Ovary (tissue), 9 donors: ENCODE measurements around the gene ZNF814. TPM values are rescaled to one million over a fixed set of nuclear protein-coding genes. Genes with fewer than 3 reads are reported as not detected.
"Not testable (repeated sequence)": the region's sequence is repeated elsewhere in the genome, so short reads cannot be mapped to it uniquely, and the experiment has no call there.

Experiments
- DNase-seq, 5 donors: peaks; one replicate each; pipeline ENCODE4 v3.0.0-alpha.2; 2019 to 2020
- H3K27ac ChIP-seq, 2 donors: fragments of 200-600 bp; one replicate each; pipeline versions ENCODE4 v1.5.1 to v1.8.0; 2019 to 2022
- H3K27me3 ChIP-seq: fragments of 200-600 bp; one replicate; pipeline ENCODE4 v1.8.0; 2022
- H3K36me3 ChIP-seq: fragments of 200-600 bp; sonication (generic); one replicate; pipeline ENCODE4 v1.5.1; 2019
- H3K4me1 ChIP-seq: one replicate; pipeline ENCODE4 v1.8.1; 2013; ENCODE audit warnings: mild to moderate bottlenecking, moderate library complexity; ENCODE audit not compliant: insufficient read depth
- H3K4me3 ChIP-seq: fragments of 200-600 bp; sonication (generic); one replicate; pipeline ENCODE4 v1.5.1; 2017
- H3K9me3 ChIP-seq, 2 donors: fragments of 200-600 bp in 1 of 2; sonication (generic) in 1 of 2; one replicate each; pipeline versions ENCODE4 v1.5.1 to v1.8.1; 2013 to 2019; ENCODE audit warnings: mild to moderate bottlenecking in 1 of 2, moderate library complexity in 1 of 2
- CTCF ChIP-seq, 3 donors: fragments of 450-650 bp in 2 of 3; fragments of 200-600 bp in 1 of 3; IDR thresholded peaks; one replicate each; pipeline versions ENCODE4 v1.5.1 to v1.8.0; 2016 to 2022; ENCODE audit warnings: antibody characterized with exemption in 3 of 3, mild to moderate bottlenecking in 1 of 3
- EP300 ChIP-seq: sonication (generic); formaldehyde crosslinking; IDR thresholded peaks from one replicate; pipeline ENCODE4 v1.6.1; 2017; ENCODE audit warnings: antibody characterized with exemption
- POLR2A ChIP-seq: fragments of 450-650 bp; IDR thresholded peaks from one replicate; pipeline ENCODE4 v1.6.1; 2017; ENCODE audit warnings: antibody characterized with exemption, mild to moderate bottlenecking, moderate library complexity
- WGBS, 3 donors: extraction: QIAGEN DNeasy Blood & Tissue Kit in 1 of 3; methylation state at CpG; one replicate each; pipeline versions ENCODE4 v1.1.5 to v1.1.7; 2013 to 2017; 5-methylcytosine and 5-hydroxymethylcytosine counted together
- intact Hi-C, 4 donors: fragments of 100-400 bp; cut with DNase I; formaldehyde crosslinking; loops; one replicate each; pipeline versions ENCODE4 v1.11.0 to v1.15.1; 2022 to 2023
- polyA plus RNA-seq, 2 donors: library from polyadenylated mRNA; stranded (reverse); fragments of 200-250 nt in 1 of 2; fragments of 350-450 nt in 1 of 2; fragmentation: Illumina TruSeq in 1 of 2; extraction: RNeasy Lipid Tissue Mini Kit (QIAGEN cat#74804) in 1 of 2; gene quantifications; one replicate each; pipeline ENCODE4 v1.2.3, GENCODE V29; 2013 to 2014
- total RNA-seq, 7 donors: library from RNA; depleted of rRNA in 2 of 7; stranded (reverse); fragments of >200 nt in 2 of 7; fragmentation: NEBNext Ultra II Directional in 3 of 7; extraction: Animal tissue kit (Norgen Biotek cat#: 25700) in 3 of 7; gene quantifications; one replicate each; pipeline versions ENCODE4 v1.1.0 to v1.2.4, GENCODE V29; 2016 to 2023
- donor health status: DM: no; HTN: no; CAD: no; lungs with moderate emphysema.
- donor health status: DM: no; HTN: no; CAD: no.
- donor health status: Bipolar disorder and iron deficiency.
- donor health status: DM: yes; HTN: yes; CAD: no.
- donor health status: DM: no; HTN: no; CAD: no.
- donor health status: DM: yes; HTN: yes; CAD: no.

The ZNF814 gene
- total and polyA plus RNA-seq, 9 donors = 4.6 to 31.6 (median 12.3) TPM

- H3K9me3 ChIP-seq = peaks cover 5 to 40% of the 10 kb centered on the region in 2 donors
- no peak for TF ChIP-seq POLR2A
- no peak for TF ChIP-seq EP300
- TF ChIP-seq CTCF (IDR thresholded peaks at IDR 0.05) = no peak
- no peak overlapping the region for H3K27ac ChIP-seq
- H3K36me3 ChIP-seq = peaks cover 2% of the 10 kb centered on the region
- no peaks in the 10 kb centered on the region for H3K4me1 ChIP-seq
- H3K27me3 ChIP-seq = no peaks in the 10 kb centered on the region
- no peak for DNase-seq
- intact Hi-C loops = no loop called here
- no peak overlapping the region for H3K4me3 ChIP-seq
These were observed 16.4 kb downstream of the ZNF814 start for GRCh38 chr19:57872450-57872849.

GRCh38 chr19:57870225-57870624, 18.6 kb downstream of the ZNF814 start:
- 95 to 97% (median 95%) methylated on average over 2 of the region's 2 CpGs for WGBS, 3 donors
- no peak for TF ChIP-seq EP300
- H3K36me3 ChIP-seq = peaks cover 2% of the 10 kb centered on the region

GRCh38 chr19:57869655-57870054, 19.2 kb downstream of the ZNF814 start:
- H3K36me3 ChIP-seq, H3K27me3 ChIP-seq, H3K4me3 ChIP-seq, intact Hi-C loops, H3K4me1 ChIP-seq, H3K27ac ChIP-seq, DNase-seq: not testable (repeated sequence)
- 96 to 97% (median 97%) methylated on average over 6 of the region's 6 CpGs for WGBS, 3 donors
- H3K9me3 ChIP-seq = peaks cover 5 to 45% of the 10 kb centered on the region in 2 donors

More at GRCh38 chr19:57870225-57870624, 18.6 kb downstream of the ZNF814 start:
- no peak overlapping the region for H3K4me3 ChIP-seq
- no peak for DNase-seq
- intact Hi-C loops = no loop called here
- no peaks in the 10 kb centered on the region for H3K27me3 ChIP-seq
- H3K9me3 ChIP-seq = peaks cover 5 to 45% of the 10 kb centered on the region in 2 donors
- no peak overlapping the region for H3K27ac ChIP-seq
- H3K4me1 ChIP-seq = no peaks in the 10 kb centered on the region

- TF ChIP-seq CTCF (IDR thresholded peaks at IDR 0.05) = no peak
- no peak for TF ChIP-seq POLR2A
- no peak for TF ChIP-seq EP300
- no peaks in the 10 kb centered on the region for H3K27me3 ChIP-seq
- H3K4me3 ChIP-seq = no peak overlapping the region
- H3K36me3 ChIP-seq = peaks cover 2% of the 10 kb centered on the region
- H3K4me1 ChIP-seq = no peaks in the 10 kb centered on the region
- intact Hi-C loops = no loop called here
- 94 to 98% (median 97%) methylated on average over 7 of the region's 7 CpGs for WGBS, 3 donors
- no peak overlapping the region for H3K27ac ChIP-seq
- DNase-seq = no peak
- H3K9me3 ChIP-seq = peaks cover 0 to 48% of the 10 kb centered on the region in 2 donors
These were observed 20.9 kb downstream of the ZNF814 start for GRCh38 chr19:57867868-57868492.

- DNase-seq = not testable (repeated sequence)
- peaks cover 0 to 81% of the 10 kb centered on the region in 2 donors for H3K9me3 ChIP-seq
These were observed 26.5 kb downstream of the ZNF814 start for GRCh38 chr19:57862351-57862750.

GRCh38 chr19:57854117-57854516, 34.7 kb downstream of the ZNF814 start:
- H3K4me3 ChIP-seq, intact Hi-C loops, DNase-seq, H3K27ac ChIP-seq, H3K27me3 ChIP-seq, H3K36me3 ChIP-seq: not testable (repeated sequence)
- H3K9me3 ChIP-seq = peaks cover 0 to 44% of the 10 kb centered on the region in 2 donors
- 67 to 90% (median 83%) methylated on average over 2 of the region's 2 CpGs for WGBS, 3 donors
- H3K4me1 ChIP-seq = peaks cover 11% of the 10 kb centered on the region

More at GRCh38 chr19:57862351-57862750, 26.5 kb downstream of the ZNF814 start:
- H3K36me3 ChIP-seq, H3K27me3 ChIP-seq, H3K4me1 ChIP-seq, H3K27ac ChIP-seq, H3K4me3 ChIP-seq, intact Hi-C loops: not testable (repeated sequence)
- WGBS, 3 donors = 89 to 97% (median 93%) methylated on average over 3 of the region's 3 CpGs

- 84 to 89% (median 87%) methylated on average over 4 to 6 of the region's 6 CpGs for WGBS, 3 donors
- H3K27me3 ChIP-seq, H3K27ac ChIP-seq, intact Hi-C loops, H3K36me3 ChIP-seq, H3K4me3 ChIP-seq, DNase-seq: not testable (repeated sequence)
- H3K9me3 ChIP-seq = peaks cover 0 to 30% of the 10 kb centered on the region in 2 donors
- peaks cover 11% of the 10 kb centered on the region for H3K4me1 ChIP-seq
These were observed 36.8 kb downstream of the ZNF814 start for GRCh38 chr19:57851812-57852603.
